Parathyroid adenoma (tissue), 2 donors: ENCODE data around the gene CLEC17A.
"Not testable (repeated sequence)": the region's sequence is repeated elsewhere in the genome, so short reads cannot be mapped to it uniquely, and the experiment has no call there.

Source experiments
- H2AFZ ChIP-seq: fragments of 300-600 bp; sonication (generic); one replicate; pipeline ENCODE4 v1.7.0; 2017; ENCODE audit warnings: antibody characterized with exemption, mild to moderate bottlenecking
- H3K27ac ChIP-seq: fragments of 300-600 bp; sonication (generic); one replicate; pipeline ENCODE4 v1.7.0; 2017
- H3K27me3 ChIP-seq: fragments of 300-600 bp; sonication (generic); one replicate; pipeline ENCODE4 v1.7.0; 2017; ENCODE audit warnings: low read length; ENCODE audit not compliant: control insufficient read depth, insufficient read depth
- H3K36me3 ChIP-seq: fragments of 300-600 bp; sonication (generic); one replicate; pipeline ENCODE4 v1.7.0; 2017; ENCODE audit warnings: low read length; ENCODE audit not compliant: control insufficient read depth, insufficient read depth
- H3K4me1 ChIP-seq: fragments of 300-600 bp; sonication (generic); one replicate; pipeline ENCODE4 v1.7.0; 2017; ENCODE audit warnings: control low read depth
- H3K4me2 ChIP-seq: fragments of 300-600 bp; sonication (generic); one replicate; pipeline ENCODE4 v1.7.0; 2017; ENCODE audit warnings: low read length
- H3K4me3 ChIP-seq: fragments of 300-600 bp; sonication (generic); one replicate; pipeline ENCODE4 v1.7.0; 2017; ENCODE audit warnings: low read depth, low read length
- H3K79me2 ChIP-seq: fragments of 300-600 bp; sonication (generic); one replicate; pipeline ENCODE4 v1.7.0; 2017; ENCODE audit warnings: control low read depth
- H3K9ac ChIP-seq: fragments of 300-600 bp; sonication (generic); one replicate; pipeline ENCODE4 v1.7.0; 2017; ENCODE audit warnings: mild to moderate bottlenecking
- H3K9me3 ChIP-seq: fragments of 300-600 bp; sonication (generic); one replicate; pipeline ENCODE4 v1.7.0; 2017; ENCODE audit warnings: low read length; ENCODE audit not compliant: control insufficient read depth
- CTCF ChIP-seq: fragments of 300-600 bp; sonication (generic); IDR thresholded peaks from one replicate; pipeline ENCODE4 v1.7.0; 2017; ENCODE audit warnings: antibody characterized with exemption, mild to moderate bottlenecking
- donor health status: primary hyperparathyroidism.

The CLEC17A gene

DNA sequence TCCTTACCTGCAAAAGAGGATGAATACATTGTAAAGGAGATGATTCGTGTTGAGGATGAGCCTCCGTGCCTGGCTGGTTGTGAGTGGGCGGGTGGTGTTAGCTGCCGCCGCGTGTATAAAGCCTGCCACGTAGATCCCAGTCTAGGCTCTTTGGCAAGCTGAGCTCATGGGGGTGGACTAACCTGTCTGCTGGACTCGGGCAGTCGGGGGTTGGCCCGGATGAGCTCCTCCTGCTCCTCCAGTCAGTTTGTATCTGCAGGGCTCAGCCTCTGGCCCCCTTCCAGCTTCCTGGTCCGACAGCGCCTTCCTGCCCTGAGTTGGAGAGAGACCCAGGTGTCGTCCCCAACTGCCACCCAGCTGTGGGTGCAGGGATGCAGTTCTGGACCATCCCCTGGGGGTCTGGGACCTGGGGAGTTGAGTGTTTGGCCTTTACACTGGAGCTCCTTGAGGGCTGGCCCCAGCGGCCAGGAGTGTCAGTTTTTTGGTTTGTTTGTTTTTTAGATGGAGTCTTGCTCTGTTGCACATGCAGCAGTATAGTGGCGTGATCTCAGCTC, 32.6 kb upstream of the CLEC17A start:
- Histone ChIP-seq H3K36me3 (no peaks in the 10 kb centered on the region), H3K9me3 (no peaks in the 10 kb centered on the region), H3K9ac (no peak overlapping the region), H3K4me3 (peak overlapping the region; percentile 30), H3K79me2 (peaks cover 65% of the 10 kb centered on the region), H3K27me3 (no peaks in the 10 kb centered on the region), H3K27ac (peak overlapping the region; percentile 73), H3K4me2 (peak overlapping the region; percentile 48), H3K4me1 (peaks cover 34% of the 10 kb centered on the region), H2AFZ (peak overlapping the region; percentile 23)
- TF ChIP-seq CTCF = no peak

GRCh38 chr19:14551134-14552005, 31.5 kb upstream of the CLEC17A start:
- H3K36me3 ChIP-seq, H3K27me3 ChIP-seq, H3K4me3 ChIP-seq, H3K9me3 ChIP-seq, H3K9ac ChIP-seq, H3K4me2 ChIP-seq, H2AFZ ChIP-seq: not testable (repeated sequence)
- peak overlapping the region; percentile 73 for H3K27ac ChIP-seq
- H3K4me1 ChIP-seq = peaks cover 33% of the 10 kb centered on the region
- peak; percentile 24 for TF ChIP-seq CTCF
- peaks cover 68% of the 10 kb centered on the region for H3K79me2 ChIP-seq

GRCh38 chr19:14552006-14552360, 30.9 kb upstream of the CLEC17A start:
- not testable (repeated sequence) for H3K36me3 ChIP-seq, H3K4me3 ChIP-seq, H3K27ac ChIP-seq, H3K9me3 ChIP-seq, H3K9ac ChIP-seq, H3K4me2 ChIP-seq, H3K27me3 ChIP-seq, H2AFZ ChIP-seq
- Histone ChIP-seq H3K79me2 (peaks cover 69% of the 10 kb centered on the region), H3K4me1 (peaks cover 34% of the 10 kb centered on the region)

- TF ChIP-seq CTCF = no peak
- Histone ChIP-seq H3K9me3 (no peaks in the 10 kb centered on the region), H3K4me1 (peaks cover 34% of the 10 kb centered on the region), H2AFZ (no peak overlapping the region), H3K9ac (no peak overlapping the region), H3K4me3 (no peak overlapping the region), H3K27ac (peak overlapping the region; percentile 82), H3K4me2 (no peak overlapping the region), H3K79me2 (peaks cover 70% of the 10 kb centered on the region), H3K36me3 (no peaks in the 10 kb centered on the region), H3K27me3 (no peaks in the 10 kb centered on the region)
Measured at GRCh38 chr19:14553042-14553938, 29.6 kb upstream of the CLEC17A start.

DNA sequence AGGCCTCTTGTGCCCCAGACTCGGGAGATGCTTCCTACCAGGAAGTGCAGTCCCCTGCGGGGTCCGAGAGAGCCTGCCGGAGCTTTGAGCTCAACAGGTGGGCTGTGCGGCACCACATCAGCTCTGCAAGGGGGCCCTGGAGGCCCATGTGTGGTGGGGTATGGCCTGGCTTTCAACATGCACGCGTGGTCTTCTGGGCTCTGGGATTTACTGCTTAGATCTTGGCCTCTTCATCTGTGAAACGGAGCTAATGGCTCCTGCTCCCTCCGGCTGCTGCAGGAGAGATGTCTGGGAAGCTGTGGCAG, 29.0 kb upstream of the CLEC17A start:
- Histone ChIP-seq H3K36me3 (no peaks in the 10 kb centered on the region), H3K9me3 (no peaks in the 10 kb centered on the region), H3K27me3 (no peaks in the 10 kb centered on the region), H3K4me3 (no peak overlapping the region), H3K4me1 (peaks cover 34% of the 10 kb centered on the region), H3K27ac (peak overlapping the region; percentile 82), H3K9ac (no peak overlapping the region), H3K79me2 (peaks cover 71% of the 10 kb centered on the region), H2AFZ (no peak overlapping the region), H3K4me2 (peak overlapping the region; percentile 57)
- no peak for TF ChIP-seq CTCF
